Naive B cell (primary cell): ENCODE measurements around the gene RNF187. TPM values are rescaled to one million over a fixed set of nuclear protein-coding genes. Genes with fewer than 3 reads are reported as not detected.

Experiments used
- ATAC-seq, 2 donors: fragments of 150-1000 bp; cut with Tn5 transposase; 2 replicates each; pipeline ENCODE4 v1.10.0; 2021; ENCODE audit warnings: low read depth in 2 of 2, mild to moderate bottlenecking in 2 of 2, moderate library complexity in 2 of 2
- DNase-seq: peaks from one replicate; pipeline ENCODE4 v3.0.0; 2022
- H3K27ac Mint-ChIP-seq, 6 donors: one replicate each; pipeline ENCODE4 v1.8.0; 2020 to 2022; ENCODE audit warnings: mild to moderate bottlenecking in 6 of 6, mixed read lengths in 6 of 6, moderate library complexity in 5 of 6, inconsistent platforms in 2 of 6
- H3K27me3 Mint-ChIP-seq, 3 donors: one replicate each; pipeline ENCODE4 v1.8.0; 2021 to 2022; ENCODE audit warnings: mixed read lengths in 3 of 3, mild to moderate bottlenecking in 1 of 3
- H3K36me3 Mint-ChIP-seq, 2 donors: one replicate each; pipeline ENCODE4 v1.8.0; 2020 to 2022; ENCODE audit warnings: mixed read lengths in 2 of 2, inconsistent platforms in 1 of 2, mild to moderate bottlenecking in 1 of 2
- H3K4me1 Mint-ChIP-seq, 3 donors: one replicate each; pipeline ENCODE4 v1.8.0; 2020 to 2022; ENCODE audit warnings: mixed read lengths in 3 of 3, inconsistent platforms in 1 of 3, mild to moderate bottlenecking in 1 of 3, moderate library complexity in 1 of 3
- H3K4me3 Mint-ChIP-seq, 8 donors: one replicate each; pipeline ENCODE4 v1.8.0; 2020 to 2022; ENCODE audit warnings: mild to moderate bottlenecking in 8 of 8, mixed read lengths in 8 of 8, moderate library complexity in 8 of 8, inconsistent platforms in 2 of 8
- H3K9me3 Mint-ChIP-seq, 7 donors: one replicate each; pipeline ENCODE4 v1.8.0; 2020 to 2022; ENCODE audit warnings: mixed read lengths in 7 of 7, mild to moderate bottlenecking in 5 of 7, inconsistent platforms in 2 of 7, moderate library complexity in 1 of 7
- polyA plus RNA-seq, 6 donors: library from polyadenylated mRNA; unstranded; fragments of 300-500 nt; fragmentation: Illumina TruSeq; gene quantifications; one replicate each; pipeline ENCODE4 v1.2.3, GENCODE V29; 2021; ENCODE audit warnings: low read depth in 6 of 6

Gene RNF187
- polyA plus RNA-seq, 6 donors from 2014 or later = 18.1 to 50.1 (median 28.3) TPM

DNA sequence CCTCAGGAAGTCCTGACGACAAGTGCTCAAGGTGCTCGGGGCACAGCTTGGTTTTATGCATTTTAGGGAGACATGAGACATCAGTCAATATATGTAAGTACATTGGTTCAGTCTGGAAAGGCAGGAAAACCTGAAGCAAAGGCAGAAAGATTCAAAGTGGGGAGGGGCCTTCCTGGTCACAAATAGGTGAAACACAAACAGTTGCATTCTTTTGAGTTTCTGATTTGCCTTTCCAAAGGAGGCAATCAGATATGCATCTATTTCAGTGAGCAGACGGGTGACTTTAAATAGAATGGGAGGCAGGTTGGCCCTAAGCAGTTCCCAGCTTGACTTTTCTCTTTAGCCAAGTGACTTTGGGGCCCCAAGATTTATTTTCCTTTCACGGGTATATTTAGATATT is 8.9 kb upstream of the RNF187 start:
- H3K36me3 Mint-ChIP-seq = no peaks in the 10 kb centered on the region
- peak overlapping the region in 1 of 6 donors; percentile 8 for H3K27ac Mint-ChIP-seq
- DNase-seq (no peak), ATAC-seq (no peak)
- peaks cover 11 to 21% (median 13%) of the 10 kb centered on the region in 3 donors for H3K27me3 Mint-ChIP-seq
- H3K4me1 Mint-ChIP-seq = peaks cover 9 to 11% (median 10%) of the 10 kb centered on the region in 3 donors
- H3K4me3 Mint-ChIP-seq = peak overlapping the region in 3 of 8 donors; percentile 19 to 60 (median 35)
- peaks cover 0 to 2% (median 0%) of the 10 kb centered on the region in 7 donors for H3K9me3 Mint-ChIP-seq

GRCh38 chr1:228478912-228479711 is 8.1 kb upstream of the RNF187 start:
- H3K4me3 Mint-ChIP-seq = peak overlapping the region in 3 of 8 donors; percentile 2 to 46 (median 16)
- H3K36me3 Mint-ChIP-seq = no peaks in the 10 kb centered on the region
- DNase-seq = no peak

DNA sequence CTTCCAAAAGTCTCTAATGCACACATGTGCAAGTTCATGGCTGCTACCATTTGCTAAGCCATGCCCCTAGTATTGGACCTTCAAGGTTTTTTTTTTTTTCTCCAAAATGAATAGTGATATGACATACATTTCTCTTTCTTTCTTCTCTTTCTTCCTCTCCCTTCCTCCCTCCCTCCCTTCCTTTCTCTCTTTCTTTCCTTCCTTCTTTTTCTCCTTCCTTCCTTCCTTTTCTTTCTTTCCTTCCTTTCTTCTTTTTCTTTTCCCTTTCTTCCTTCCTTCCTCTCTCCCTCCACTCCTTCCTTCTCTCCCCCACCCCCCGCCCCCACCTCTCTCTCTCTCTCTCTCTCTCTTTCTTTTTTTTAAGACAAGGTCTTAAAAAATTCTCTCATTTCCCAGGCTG is 3.4 kb upstream of the RNF187 start:
- DNase-seq (no peak), ATAC-seq (no peak)
- H3K9me3 Mint-ChIP-seq = no peaks in the 10 kb centered on the region
- H3K27me3 Mint-ChIP-seq = no peaks in the 10 kb centered on the region
- H3K4me3 Mint-ChIP-seq = peak overlapping the region in 2 of 8 donors; percentile 30 to 87
- peaks cover 15 to 24% (median 21%) of the 10 kb centered on the region in 3 donors for H3K4me1 Mint-ChIP-seq
- no peak overlapping the region for H3K27ac Mint-ChIP-seq
- H3K36me3 Mint-ChIP-seq = no peaks in the 10 kb centered on the region

More at GRCh38 chr1:228478912-228479711, 8.1 kb upstream of the RNF187 start:
- Mint-ChIP-seq H3K27ac (peak overlapping the region in 2 of 6 donors; percentile 7 to 76), H3K27me3 (peaks cover 5 to 13% (median 6%) of the 10 kb centered on the region in 3 donors), H3K9me3 (no peaks in the 10 kb centered on the region), H3K4me1 (peaks cover 9 to 11% (median 10%) of the 10 kb centered on the region in 3 donors)
- peak in 1 of 2 donors; percentile 39 for ATAC-seq

- peak; percentile 76 to 77 for ATAC-seq
- Mint-ChIP-seq H3K4me1 (peaks cover 26 to 40% (median 40%) of the 10 kb centered on the region in 3 donors), H3K9me3 (no peaks in the 10 kb centered on the region), H3K4me3 (peak overlapping the region; percentile 95 to 99 (median 97)), H3K36me3 (peaks cover 3 to 13% of the 10 kb centered on the region in 2 donors), H3K27me3 (no peaks in the 10 kb centered on the region), H3K27ac (peak overlapping the region; percentile 100)
- peak; percentile 89 for DNase-seq
Measured at GRCh38 chr1:228486596-228487335, 416 bp upstream of the RNF187 start.

DNA sequence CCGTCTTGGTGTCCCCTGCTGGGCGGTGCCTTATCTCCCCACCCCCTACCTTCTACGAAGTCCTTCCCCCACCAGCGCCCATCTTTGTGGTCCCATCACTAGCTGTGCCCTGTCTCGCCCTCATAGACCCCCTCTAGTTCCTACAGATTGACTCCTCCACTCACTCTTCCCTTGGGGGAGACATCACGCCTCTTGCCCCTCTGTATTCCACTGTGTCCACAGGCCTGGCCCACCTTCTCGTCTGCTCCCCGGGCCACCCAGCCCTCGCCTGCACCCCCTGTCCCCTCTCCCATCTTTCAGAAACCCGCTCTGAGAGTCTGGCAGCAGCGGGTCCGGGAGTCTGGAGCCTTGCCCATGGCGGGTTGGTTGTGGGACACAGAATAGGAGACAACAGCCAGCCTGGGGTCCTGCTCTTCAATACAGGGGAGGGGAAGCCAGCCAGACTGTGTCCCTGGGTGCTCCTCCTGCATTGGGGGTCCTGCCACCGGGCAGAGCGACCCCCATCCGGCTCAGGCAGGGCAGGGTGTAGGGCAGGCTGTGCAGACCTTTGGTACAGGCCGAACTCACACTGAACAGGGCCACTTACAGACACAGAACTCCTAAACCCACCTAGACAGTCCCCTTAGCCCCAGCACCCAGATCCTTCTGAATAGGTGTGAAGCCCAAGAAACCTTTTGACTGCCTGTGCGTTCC is 1.1 kb downstream of the RNF187 start:
- Mint-ChIP-seq H3K36me3 (peaks cover 5 to 13% of the 10 kb centered on the region in 2 donors), H3K9me3 (peaks cover 0 to 2% (median 0%) of the 10 kb centered on the region in 7 donors), H3K4me3 (peak overlapping the region; percentile 85 to 96 (median 90)), H3K27me3 (no peaks in the 10 kb centered on the region), H3K27ac (peak overlapping the region in 5 of 6 donors; percentile 89 to 100 (median 98)), H3K4me1 (peaks cover 27 to 42% (median 41%) of the 10 kb centered on the region in 3 donors)
- DNase-seq (no peak), ATAC-seq (no peak)

GRCh38 chr1:228488818-228489674 is 1.9 kb downstream of the RNF187 start:
- peaks cover 5 to 20% of the 10 kb centered on the region in 2 donors for H3K36me3 Mint-ChIP-seq
- no peak for ATAC-seq
- H3K27ac Mint-ChIP-seq = peak overlapping the region; percentile 41 to 100 (median 74)
- H3K27me3 Mint-ChIP-seq = no peaks in the 10 kb centered on the region
- DNase-seq = no peak
- peaks cover 31 to 48% (median 44%) of the 10 kb centered on the region in 3 donors for H3K4me1 Mint-ChIP-seq
- peaks cover 0 to 2% (median 0%) of the 10 kb centered on the region in 7 donors for H3K9me3 Mint-ChIP-seq
- peak overlapping the region; percentile 85 to 96 (median 90) for H3K4me3 Mint-ChIP-seq

DNA sequence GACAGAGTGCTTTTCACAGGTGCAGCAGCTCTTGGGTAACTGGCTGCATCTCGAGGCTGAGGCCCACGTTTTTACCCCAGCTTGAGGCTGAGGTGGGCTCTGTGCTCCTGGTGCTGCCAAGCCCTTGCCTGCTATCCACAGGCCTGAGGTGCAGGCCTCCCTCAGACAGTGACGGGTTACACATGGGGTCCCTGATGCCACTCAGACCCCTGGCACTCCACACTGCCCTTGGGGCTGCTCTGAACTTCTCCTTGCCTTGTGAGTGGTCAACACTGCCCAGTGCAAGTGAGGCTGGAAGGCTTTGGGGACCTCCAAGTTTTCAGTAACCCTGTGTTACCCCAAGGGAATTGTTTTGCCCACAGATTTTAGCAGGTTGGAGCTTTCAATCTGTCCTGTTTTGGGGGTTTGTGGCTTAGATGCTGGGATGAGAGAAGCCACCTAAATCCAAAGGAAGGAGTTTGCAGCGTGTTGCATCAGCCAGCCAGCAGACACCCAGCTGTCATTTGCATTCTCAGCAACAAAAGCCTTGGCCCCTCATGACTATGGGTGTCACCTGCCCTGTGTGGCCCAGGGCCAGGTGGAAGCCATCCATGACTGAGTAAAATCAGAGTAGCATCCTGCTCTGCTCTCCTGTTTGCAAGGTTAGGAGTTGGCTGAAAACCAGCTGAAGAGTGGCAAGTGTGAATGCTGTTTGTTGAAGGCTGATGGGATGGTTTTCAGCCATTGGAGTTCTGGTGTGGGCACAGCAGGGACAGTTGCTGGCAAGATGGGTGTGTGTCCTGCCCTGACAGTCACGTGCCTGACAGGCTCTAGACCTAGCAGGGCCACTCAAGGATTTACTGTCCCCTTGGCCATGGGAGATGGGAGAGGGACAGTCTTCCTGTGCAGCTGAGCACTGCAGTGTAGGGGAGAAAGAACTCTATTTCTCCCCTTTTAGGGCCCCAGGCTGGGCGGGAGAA is 3.2 kb downstream of the RNF187 start:
- Mint-ChIP-seq H3K27me3 (no peaks in the 10 kb centered on the region), H3K9me3 (peaks cover 0 to 2% (median 0%) of the 10 kb centered on the region in 7 donors), H3K4me1 (peaks cover 35 to 56% (median 44%) of the 10 kb centered on the region in 3 donors), H3K4me3 (peak overlapping the region in 5 of 8 donors; percentile 21 to 93 (median 44)), H3K27ac (peak overlapping the region in 2 of 6 donors; percentile 54 to 80), H3K36me3 (peaks cover 5 to 32% of the 10 kb centered on the region in 2 donors)
- DNase-seq (no peak), ATAC-seq (no peak)

DNA sequence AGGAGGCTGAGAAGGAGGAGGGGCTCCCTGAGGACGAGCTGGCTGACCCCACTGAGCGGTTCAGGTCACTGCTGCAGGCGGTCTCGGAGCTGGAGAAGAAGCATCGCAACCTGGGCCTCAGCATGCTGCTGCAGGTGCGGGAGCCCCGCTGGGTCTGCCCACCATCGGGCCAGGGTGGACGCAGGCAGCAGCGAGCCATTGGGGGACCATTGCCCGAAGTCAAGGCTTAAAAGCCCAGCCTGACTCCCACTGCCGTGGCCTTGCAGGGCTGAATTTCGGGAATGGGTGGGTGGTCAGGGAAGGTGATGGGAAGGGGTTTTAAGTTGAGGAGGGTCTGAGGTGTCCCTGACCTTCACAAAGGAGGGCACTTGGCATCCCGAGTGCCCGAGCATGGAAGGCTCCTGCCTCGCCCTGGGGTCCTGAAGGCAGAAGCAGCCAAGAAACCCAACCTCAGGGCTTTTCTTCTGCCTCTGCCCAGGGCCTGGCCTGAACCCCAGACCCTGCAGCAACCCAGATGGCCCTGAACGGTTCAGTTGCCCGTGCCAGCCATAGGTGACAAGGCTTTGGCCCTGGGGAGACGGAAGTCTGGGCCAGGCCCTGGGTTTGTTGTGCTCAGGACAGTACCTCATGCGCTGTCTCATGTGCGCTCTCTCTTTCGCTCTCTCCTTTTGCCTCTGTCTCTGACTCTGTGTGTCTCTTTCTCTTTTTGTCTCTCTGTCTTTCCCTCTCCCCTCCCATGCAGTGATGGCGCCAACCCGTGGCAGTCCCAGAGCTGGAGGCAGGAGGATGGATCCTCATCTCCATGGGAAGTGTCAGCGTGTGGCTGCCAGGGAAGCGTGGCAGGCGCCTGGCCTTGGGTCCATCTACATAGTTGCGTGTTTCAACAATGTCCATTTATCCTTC is 6.2 kb downstream of the RNF187 start:
- H3K27me3 Mint-ChIP-seq = no peaks in the 10 kb centered on the region
- ATAC-seq (no peak), DNase-seq (no peak)
- peaks cover 17 to 60% of the 10 kb centered on the region in 2 donors for H3K36me3 Mint-ChIP-seq
- H3K9me3 Mint-ChIP-seq = peaks cover 0 to 2% (median 0%) of the 10 kb centered on the region in 7 donors
- peak overlapping the region in 1 of 6 donors; percentile 52 for H3K27ac Mint-ChIP-seq
- no peak overlapping the region for H3K4me3 Mint-ChIP-seq
- peaks cover 33 to 55% (median 35%) of the 10 kb centered on the region in 3 donors for H3K4me1 Mint-ChIP-seq

- Mint-ChIP-seq H3K27me3 (no peaks in the 10 kb centered on the region), H3K27ac (peak overlapping the region in 1 of 6 donors; percentile 52), H3K4me1 (peaks cover 27 to 49% (median 29%) of the 10 kb centered on the region in 3 donors), H3K4me3 (no peak overlapping the region), H3K9me3 (peaks cover 0 to 2% (median 0%) of the 10 kb centered on the region in 7 donors), H3K36me3 (peaks cover 17 to 60% of the 10 kb centered on the region in 2 donors)
- ATAC-seq (no peak), DNase-seq (no peak)
Measured at GRCh38 chr1:228494044-228494353, 6.8 kb downstream of the RNF187 start.

GRCh38 chr1:228494391-228494790 is 7.2 kb downstream of the RNF187 start:
- Mint-ChIP-seq H3K27me3 (no peaks in the 10 kb centered on the region), H3K4me3 (peak overlapping the region in 1 of 8 donors; percentile 41), H3K4me1 (peaks cover 25 to 47% (median 27%) of the 10 kb centered on the region in 3 donors), H3K36me3 (peaks cover 17 to 60% of the 10 kb centered on the region in 2 donors), H3K27ac (peak overlapping the region in 1 of 6 donors; percentile 39), H3K9me3 (peaks cover 0 to 2% (median 0%) of the 10 kb centered on the region in 7 donors)
- ATAC-seq (no peak), DNase-seq (no peak)
